Choroid plexus epithelial cell (primary cell): ENCODE data around the gene DNMT3A.

ENCODE experiments used
- DNase-seq: peaks from one replicate; pipeline ENCODE4 v3.0.0-alpha.2; 2010; ENCODE audit warnings: low read depth
- H3K4me3 ChIP-seq: 2 replicates; pipeline ENCODE4 v1.5.1; 2011; ENCODE audit warnings: low read depth, mild to moderate bottlenecking, control low read depth, low read length, moderate library complexity
- CTCF ChIP-seq: conservative IDR thresholded peaks from 2 replicates; pipeline ENCODE4 v1.5.1; 2011; ENCODE audit warnings: low read depth, mild to moderate bottlenecking, control low read depth, inconsistent platforms, low read length, moderate library complexity

DNMT3A gene

DNA sequence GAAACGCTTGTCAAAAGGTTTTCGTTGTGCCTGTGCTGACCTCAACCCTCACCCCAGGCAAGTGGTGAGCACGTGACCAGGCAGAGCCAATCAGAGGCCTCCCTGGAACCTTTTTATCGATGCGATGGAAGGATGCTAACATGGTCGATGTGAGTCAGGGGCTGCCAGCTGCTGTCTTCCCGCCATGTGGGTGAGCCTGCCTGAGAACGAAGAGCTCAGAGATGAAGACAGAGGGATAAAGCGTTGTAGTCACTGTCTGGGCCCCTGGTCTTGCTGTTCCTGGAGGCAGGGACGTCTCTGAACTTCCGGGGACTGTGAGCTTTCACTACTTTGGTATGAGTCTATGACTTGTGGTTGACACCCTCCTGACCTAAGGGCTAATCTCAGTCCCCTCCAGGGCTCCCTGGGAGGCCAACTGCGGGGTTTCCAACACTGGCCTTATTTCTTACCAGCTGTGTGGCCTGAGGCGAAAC is 18.6 kb downstream of the DNMT3A start:
- no peak for TF ChIP-seq CTCF
- DNase-seq = peak; percentile 58
- H3K4me3 ChIP-seq = no peak overlapping the region

DNA sequence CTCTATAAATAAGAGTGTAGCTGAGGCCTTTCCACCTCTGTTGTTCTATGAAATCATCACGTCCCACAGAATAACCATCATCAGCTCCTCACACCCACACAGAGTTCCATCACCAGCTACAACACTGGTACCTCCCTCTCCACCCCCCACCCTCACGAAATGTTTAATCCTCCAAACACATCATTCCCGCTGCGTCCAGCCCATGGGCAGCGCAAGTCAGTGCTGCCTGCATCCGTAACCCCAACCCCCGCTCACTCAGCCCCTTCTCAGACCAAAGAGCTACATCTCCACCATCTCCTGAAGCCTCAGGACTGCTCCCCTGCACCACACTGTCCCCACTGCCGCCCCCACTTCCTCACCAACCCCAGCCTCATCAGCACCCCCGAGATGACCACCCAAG is 19.4 kb downstream of the DNMT3A start:
- no peak for TF ChIP-seq CTCF
- H3K4me3 ChIP-seq = no peak overlapping the region
- no peak for DNase-seq

DNA sequence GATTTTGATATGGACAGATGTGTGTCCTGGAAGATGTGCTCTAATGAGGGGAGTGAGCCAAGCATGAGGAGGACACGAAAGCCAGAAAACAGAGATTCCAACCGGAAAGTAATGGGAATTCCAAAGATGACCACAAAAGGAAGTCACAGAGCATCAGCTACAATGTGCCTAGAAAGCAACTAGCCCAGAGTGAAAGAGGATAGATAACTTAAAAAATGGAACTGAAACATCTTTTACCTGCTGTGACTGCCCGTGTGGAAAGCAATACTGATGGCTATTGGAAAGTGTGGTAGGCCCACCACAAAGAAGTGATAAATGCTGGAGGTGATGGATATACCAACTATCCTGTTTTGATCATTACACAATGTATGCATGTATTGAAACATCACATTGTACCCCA is 21.6 kb downstream of the DNMT3A start:
- H3K4me3 ChIP-seq = no peak overlapping the region
- no peak for DNase-seq
- TF ChIP-seq CTCF = no peak

DNA sequence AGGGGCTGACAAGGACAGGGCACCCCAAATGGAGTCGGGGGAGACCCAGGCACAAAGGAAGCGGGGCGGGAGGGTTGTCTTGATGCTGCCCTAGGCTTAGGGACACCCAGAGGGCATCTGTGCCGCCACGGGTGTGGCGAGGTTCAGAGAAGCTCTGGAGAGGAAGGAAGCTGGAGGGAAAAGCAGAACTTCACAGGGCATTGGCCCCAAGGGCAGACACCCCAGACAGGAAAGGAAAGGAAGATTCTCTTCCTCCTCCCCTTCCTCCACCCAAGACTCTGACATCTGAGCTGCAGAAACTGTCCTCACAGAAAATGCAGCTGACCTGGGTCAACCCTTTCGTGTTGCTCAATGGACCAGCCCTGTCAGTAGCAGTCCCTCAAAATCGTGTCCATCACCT is 25.6 kb downstream of the DNMT3A start:
- no peak for TF ChIP-seq CTCF
- no peak for DNase-seq
- H3K4me3 ChIP-seq = no peak overlapping the region

GRCh38 chr2:25315316-25315680 is 26.4 kb downstream of the DNMT3A start:
- H3K4me3 ChIP-seq = no peak overlapping the region
- TF ChIP-seq CTCF = no peak
- no peak for DNase-seq

DNA sequence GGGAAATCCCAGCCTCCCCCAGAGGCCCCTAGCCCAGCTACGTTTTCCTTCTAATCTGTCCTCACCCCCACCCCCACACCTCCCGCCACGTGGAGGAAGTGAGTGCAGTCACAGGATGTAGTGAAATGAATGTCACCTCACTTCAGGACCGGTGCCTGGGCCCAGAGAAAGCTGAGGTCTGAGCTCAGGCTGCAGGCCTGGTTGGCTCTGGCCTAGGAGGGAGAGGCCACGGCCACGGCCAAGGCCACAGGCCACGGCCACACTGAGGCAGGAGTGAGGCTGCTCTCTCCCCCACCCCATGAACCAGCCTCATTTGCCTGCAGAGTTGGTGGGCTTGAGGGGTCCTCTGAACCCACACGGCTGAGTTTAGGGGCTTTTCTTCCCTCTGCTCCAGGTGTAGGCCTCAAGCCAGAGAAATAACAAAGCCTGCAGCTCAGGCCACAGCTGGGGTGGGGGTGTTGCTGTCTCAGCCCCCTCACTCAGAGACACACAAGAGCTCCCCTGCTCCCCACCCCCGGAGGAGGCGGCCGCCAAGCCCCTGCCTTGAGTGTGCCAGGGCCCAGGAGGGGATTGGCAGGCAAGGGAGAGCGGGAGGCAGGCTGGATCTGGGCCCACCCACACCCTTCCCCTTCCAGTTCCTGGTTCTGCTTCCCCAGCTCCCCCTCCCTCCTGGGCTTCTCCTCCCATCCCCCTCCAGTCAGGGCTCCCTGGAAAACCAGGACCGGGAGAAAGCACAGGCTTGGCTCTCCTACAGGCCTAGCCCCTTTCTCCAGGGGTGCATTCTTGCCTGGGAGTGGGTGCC is 27.0 kb downstream of the DNMT3A start:
- no peak overlapping the region for H3K4me3 ChIP-seq
- DNase-seq = no peak

More for the DNA sequence above, 27.0 kb downstream of the DNMT3A start:
- no peak for TF ChIP-seq CTCF
